ENCODE measurements around the gene FBXO15. TPM values are rescaled to one million over a fixed set of nuclear protein-coding genes. Genes with fewer than 3 reads are reported as not detected.

The FBXO15 gene
- total and polyA plus RNA-seq, 2 of the 8 experiments (the other 6 are each of a cell fraction or from before 2014, with no cell fraction given): 0.84 to 0.85 TPM

DNA sequence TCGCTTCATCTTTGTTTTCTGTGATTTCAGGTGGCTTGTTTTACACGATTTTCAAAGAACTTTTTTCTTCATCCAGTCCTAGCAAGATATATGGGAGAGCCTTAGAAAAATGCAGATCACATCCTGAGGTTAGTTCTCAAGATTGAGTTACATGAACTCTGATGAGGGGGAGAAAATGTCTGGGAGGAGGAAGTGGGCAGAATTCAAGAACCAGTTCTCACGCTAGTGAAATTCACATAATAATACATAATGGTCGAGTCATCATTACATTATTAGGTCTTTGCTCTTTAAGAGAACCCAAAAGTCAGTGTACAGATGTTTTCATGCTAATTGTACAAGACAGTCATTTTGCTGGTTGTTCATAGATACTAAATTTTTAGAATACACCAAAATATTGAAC, 7.6 kb upstream of the FBXO15 start:
- Histone ChIP-seq H4K8ac (ENCODE audit: extremely low read depth, insufficient read depth, low read length) (no peak overlapping the region), H2BK20ac (ENCODE audit: low read length) (no peak overlapping the region), H3K23ac (ENCODE audit: insufficient read length) (no peak overlapping the region), H3K36me3 (ENCODE audit: control insufficient read depth in 2 of 4, insufficient read depth in 4 of 4, low read length in 3 of 4) (peaks cover 0 to 41% (median 27%) of the 10 kb centered on the region in 4 experiments; a peak in 7 of 8 replicates), H4K5ac (ENCODE audit: insufficient read length, low read depth, low read length) (no peak overlapping the region), H3K4me2 (ENCODE audit: insufficient read depth in 1 of 2, low read depth in 2 of 2, low read length in 2 of 2) (no peak overlapping the region), H2AFZ (ENCODE audit: low read length) (no peak overlapping the region), H4K91ac (replicated peaks; ENCODE audit: insufficient read length, low read length) (no peak overlapping the region), H2BK12ac (ENCODE audit: low read depth, low read length) (no peak overlapping the region), H2AK5ac (ENCODE audit: low read depth, low read length) (no peak overlapping the region), H3K9me3 (ENCODE audit: insufficient read depth in 2 of 2, low read depth in 1 of 2, low read length in 1 of 2) (no peaks in the 10 kb centered on the region), H3K9ac (replicated peaks in 1 of 4; ENCODE audit: extremely low read depth in 1 of 4, low read depth in 3 of 4, low read length in 3 of 4) (no peak overlapping the region), H2BK120ac (replicated peaks; ENCODE audit: low read depth, low read length) (no peak overlapping the region), H3K4ac (replicated peaks; ENCODE audit: insufficient read length, low read depth, low read length) (no peak overlapping the region), H3K79me2 (ENCODE audit: control insufficient read depth in 1 of 2, insufficient read depth in 2 of 2, low read length in 2 of 2) (peaks cover 5 to 38% of the 10 kb centered on the region in 2 experiments; a peak in 3 of 4 replicates), H3K4me3 (ENCODE audit: extremely low read depth in 1 of 4, insufficient read depth in 2 of 4, low read depth in 3 of 4, low read length in 4 of 4) (no peak overlapping the region), H2BK5ac (ENCODE audit: low read depth, low read length) (no peak overlapping the region), H3K56ac (replicated peaks; ENCODE audit: insufficient read length, low read depth, low read length) (no peak overlapping the region), H3K14ac (ENCODE audit: insufficient read length) (no peak overlapping the region), H2BK15ac (ENCODE audit: low read length) (no peak overlapping the region), H3K79me1 (ENCODE audit: low read depth, low read length) (peaks cover 11% of the 10 kb centered on the region), H4K20me1 (replicated peaks in 1 of 2; ENCODE audit: control insufficient read depth in 1 of 2, insufficient read depth in 2 of 2, low read length in 2 of 2) (peaks cover 2 to 5% of the 10 kb centered on the region in 2 experiments), H3K27me3 (replicated peaks in 1 of 4; ENCODE audit: control insufficient read depth in 3 of 4, extremely low read depth in 1 of 4, insufficient read depth in 3 of 4, low read length in 3 of 4) (no peaks in the 10 kb centered on the region), H3K23me2 (ENCODE audit: low read depth, low read length) (no peaks in the 10 kb centered on the region), H3K18ac (ENCODE audit: extremely low read depth, low read length) (no peak overlapping the region), H3K4me1 (replicated peaks in 1 of 4; ENCODE audit: control insufficient read depth in 3 of 4, insufficient read depth in 4 of 4, low read length in 3 of 4) (no peaks in the 10 kb centered on the region), H3K27ac (ENCODE audit: low read depth, low read length) (no peak overlapping the region)
- DNase-seq (ENCODE audit: low read depth in 1 of 2, low spot score in 2 of 2): no peak
- POLR2A ChIA-PET (ENCODE audit: partially characterized antibody): no interaction called here
- FAIRE-seq: no peak
- 92% methylated on average over 4 of the region's 4 CpGs; no CpG with 5 or more reads in 1 of the 2 experiments for WGBS, 2 experiments (ENCODE audit: extremely low coverage in 1 of 2, insufficient coverage in 1 of 2, insufficient read length in 1 of 2, insufficient replicate concordance in 2 of 2, low coverage in 1 of 2, low lambda C conversion rate in 2 of 2, missing lambda C conversion rate in 1 of 2)
- CTCF ChIA-PET (ENCODE audit: partially characterized antibody): interaction anchor here (1.2 kb wide), 1 partner anchor 19 kb away, joined by 3 read pairs; no protein-coding TSS in a partner anchor
- TF ChIP-seq CBX5 (IDR thresholded peaks at IDR 0.05; ENCODE audit: low read depth, low read length): no peak
- no peak for TF ChIP-seq TAF1 (IDR thresholded peaks at IDR 0.05; ENCODE audit: low read depth, low read length)
- TF ChIP-seq RFX5 (IDR thresholded peaks at IDR 0.05; ENCODE audit: borderline replicate concordance, low read depth, low read length): no peak
- no peak for TF ChIP-seq TEAD4 (IDR thresholded peaks at IDR 0.05; ENCODE audit: low read depth, low read length)
